Cardiac septum (tissue), 1 donor: ENCODE results near the gene RHOBTB3. TPM values are rescaled to one million over a fixed set of nuclear protein-coding genes. Genes with fewer than 3 reads are reported as not detected.
"Not testable (repeated sequence)": the region's sequence is repeated elsewhere in the genome, so short reads cannot be mapped to it uniquely, and the experiment has no call there.

ENCODE experiments used
- DNase-seq: peaks from one replicate; pipeline ENCODE4 v3.0.0-alpha.2; 2020; ENCODE audit warnings: low spot score
- intact Hi-C: fragments of 100-400 bp; cut with DNase I; formaldehyde crosslinking; loops from one replicate; pipeline ENCODE4 v1.14.0; 2022
- total RNA-seq: library from RNA; stranded (reverse); fragmentation: NEBNext Ultra II Directional; extraction: Animal tissue kit (Norgen Biotek cat#: 25700); gene quantifications from one replicate; pipeline ENCODE4 v1.2.1, GENCODE V29; 2021
- donor health status: DM: no; HTN: no; CAD: no.

The RHOBTB3 gene
- total RNA-seq, 1 donor from 2014 or later, result 79.0 TPM

GRCh38 chr5:95711501-95712346 is 19.4 kb upstream of the RHOBTB3 start:
- intact Hi-C loops, result no loop called here
- no peak for DNase-seq

DNA sequence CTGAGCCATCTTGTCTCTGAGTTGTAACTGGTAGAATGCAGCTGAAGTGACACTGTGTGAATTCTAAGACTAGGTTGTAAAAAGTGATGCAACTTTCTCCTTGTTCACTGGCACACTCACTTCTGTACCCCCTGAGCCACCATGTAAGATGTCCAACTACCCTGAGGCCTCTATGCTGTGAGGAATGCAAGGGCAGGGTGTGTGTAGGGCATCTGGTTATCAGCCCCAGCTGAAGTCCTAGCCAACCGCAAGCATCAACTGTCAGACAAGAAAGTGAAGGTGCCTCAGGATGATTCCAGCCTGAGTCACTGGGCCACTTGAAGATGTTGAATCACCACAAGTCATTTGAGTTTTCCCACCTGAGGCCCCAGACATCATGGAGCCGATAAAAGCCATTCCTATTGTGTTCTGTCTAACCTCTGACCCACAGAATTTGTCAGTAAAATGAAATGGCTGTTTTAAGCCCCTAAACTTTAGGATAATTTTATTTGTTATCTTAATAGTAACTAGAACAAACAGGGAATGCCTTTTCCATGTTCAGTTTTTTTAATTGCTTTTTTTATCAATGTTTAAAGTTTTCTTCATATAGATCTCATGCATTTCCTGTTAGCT is 18.7 kb upstream of the RHOBTB3 start:
- intact Hi-C loops, result no loop called here
- no peak for DNase-seq

- DNase-seq, intact Hi-C loops: not testable (repeated sequence)
These were observed 17.9 kb upstream of the RHOBTB3 start for GRCh38 chr5:95713246-95713645.

DNA sequence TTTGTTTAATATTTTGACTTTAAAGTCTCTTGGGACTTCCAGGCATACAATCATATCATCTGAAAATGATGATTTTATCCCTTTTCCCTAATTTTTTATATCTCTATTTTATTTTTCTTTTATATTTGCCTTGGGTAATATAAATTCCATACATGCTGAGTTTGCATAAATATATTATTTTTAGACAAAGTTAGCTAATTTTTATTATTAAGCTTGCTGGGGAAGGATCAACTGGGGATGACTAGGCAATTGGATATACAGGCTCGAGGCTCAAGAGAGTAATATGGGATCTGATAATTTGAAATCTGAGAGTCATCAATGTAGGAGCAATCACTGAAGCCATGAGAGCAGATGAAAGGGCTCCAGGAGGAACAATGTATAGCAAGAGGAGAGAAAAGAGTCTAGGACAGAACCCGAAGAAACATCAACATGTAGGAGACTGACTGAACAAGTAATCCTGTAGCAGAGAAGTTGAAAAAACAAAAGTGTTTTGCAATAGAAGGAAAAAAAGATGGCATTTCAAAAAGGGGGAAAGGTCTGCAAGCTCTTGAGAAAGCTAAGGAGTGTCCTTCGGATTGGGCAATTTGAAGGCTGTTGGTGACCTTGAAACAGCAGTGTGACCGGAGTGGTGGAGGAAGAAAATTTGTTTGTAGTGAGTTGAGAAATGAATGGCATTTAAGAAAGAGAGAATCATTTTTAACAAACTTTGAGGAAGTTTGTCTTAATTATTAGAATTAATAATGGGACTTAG is 17.0 kb upstream of the RHOBTB3 start:
- DNase-seq, result no peak
- intact Hi-C loops, result no loop called here

DNA sequence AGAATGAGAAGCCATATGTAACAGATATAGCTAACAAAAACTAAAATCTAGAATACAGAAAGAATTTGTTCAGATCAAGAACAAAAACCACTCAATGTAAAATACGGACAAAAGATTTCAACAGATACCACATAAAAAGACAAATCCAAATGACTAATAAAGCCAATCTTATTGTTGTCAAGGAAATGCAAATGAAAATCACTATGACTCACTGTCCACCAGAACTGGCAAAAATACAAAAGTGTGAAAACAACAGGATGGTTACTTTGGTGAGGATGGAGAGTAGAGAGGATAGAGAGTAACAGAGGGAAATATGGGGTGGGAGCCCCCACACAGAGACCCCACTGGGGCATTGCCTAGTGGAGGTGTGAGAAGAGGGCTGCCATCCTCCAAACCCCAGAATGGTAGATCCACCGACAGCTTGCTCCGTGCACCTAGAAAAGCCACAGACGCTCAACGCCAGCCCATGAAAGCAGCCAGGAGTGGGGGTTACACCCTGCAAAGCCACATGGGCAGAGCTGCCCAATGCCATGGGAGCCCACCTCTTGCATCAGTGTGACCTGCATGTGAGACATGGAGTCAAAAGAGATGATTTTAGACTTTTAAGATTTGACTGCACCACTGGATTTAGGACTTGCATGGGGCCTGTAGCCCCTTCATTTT is 15.2 kb upstream of the RHOBTB3 start:
- DNase-seq, result no peak
- intact Hi-C loops, result no loop called here

- intact Hi-C loops, result no loop called here
- DNase-seq, result no peak
These were observed 13.7 kb upstream of the RHOBTB3 start for GRCh38 chr5:95717439-95717838.

DNA sequence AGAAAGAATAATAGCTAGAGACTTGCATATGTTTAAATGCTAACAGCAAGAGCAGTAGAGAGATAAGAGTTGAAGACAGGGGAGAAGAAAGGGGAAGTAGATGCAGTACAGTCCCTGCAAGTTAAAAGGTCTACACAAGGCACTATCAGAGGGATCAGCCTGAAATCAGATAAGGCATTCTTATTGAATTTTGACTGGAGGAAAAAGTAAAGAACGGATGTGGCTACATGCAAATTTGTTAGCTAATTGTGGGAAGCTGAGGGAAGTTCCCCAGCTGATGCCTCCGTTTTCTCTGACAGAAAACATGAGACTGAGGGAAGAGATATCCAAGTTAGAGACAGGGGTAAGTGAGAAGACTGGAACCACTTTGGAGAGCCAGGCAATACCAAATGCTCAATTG is 12.9 kb upstream of the RHOBTB3 start:
- DNase-seq, result no peak
- intact Hi-C loops, result no loop called here

- intact Hi-C loops, result no loop called here
These were observed 12.4 kb upstream of the RHOBTB3 start for GRCh38 chr5:95718738-95719137.

DNA sequence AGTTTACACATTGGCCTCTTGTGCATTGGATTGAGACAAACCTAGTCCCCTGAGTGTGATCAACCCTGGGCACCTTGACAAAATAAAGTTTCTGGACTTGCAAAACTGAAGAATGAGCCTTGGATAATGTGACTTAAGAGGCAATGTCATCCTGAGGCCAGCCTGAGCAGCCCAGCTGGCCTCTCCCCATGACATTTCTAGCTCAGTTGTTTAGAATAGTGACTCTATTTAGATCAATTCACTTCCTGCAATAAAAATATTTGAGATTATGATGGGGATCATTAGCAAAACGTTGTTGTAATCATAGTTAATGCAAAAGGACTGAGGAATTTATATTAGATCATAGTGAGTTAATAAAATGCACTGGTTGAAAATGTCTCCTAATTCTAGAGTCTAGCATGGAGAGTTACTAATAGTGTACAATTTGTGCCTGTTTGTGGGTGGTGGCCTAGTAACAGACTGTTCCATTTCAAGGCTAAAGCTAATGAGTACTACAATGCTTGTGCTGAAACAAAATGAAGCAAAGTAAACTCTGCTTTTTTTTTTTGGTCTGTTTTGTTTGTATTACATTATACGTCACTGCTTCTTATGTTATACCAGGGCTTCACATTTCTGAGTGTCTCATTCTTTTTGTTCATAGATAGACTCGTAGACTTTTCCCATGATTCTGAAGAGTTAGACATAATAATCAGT is 10.9 kb upstream of the RHOBTB3 start:
- intact Hi-C loops, result no loop called here
- no peak for DNase-seq

More at GRCh38 chr5:95718738-95719137, 12.4 kb upstream of the RHOBTB3 start:
- no peak for DNase-seq

DNA sequence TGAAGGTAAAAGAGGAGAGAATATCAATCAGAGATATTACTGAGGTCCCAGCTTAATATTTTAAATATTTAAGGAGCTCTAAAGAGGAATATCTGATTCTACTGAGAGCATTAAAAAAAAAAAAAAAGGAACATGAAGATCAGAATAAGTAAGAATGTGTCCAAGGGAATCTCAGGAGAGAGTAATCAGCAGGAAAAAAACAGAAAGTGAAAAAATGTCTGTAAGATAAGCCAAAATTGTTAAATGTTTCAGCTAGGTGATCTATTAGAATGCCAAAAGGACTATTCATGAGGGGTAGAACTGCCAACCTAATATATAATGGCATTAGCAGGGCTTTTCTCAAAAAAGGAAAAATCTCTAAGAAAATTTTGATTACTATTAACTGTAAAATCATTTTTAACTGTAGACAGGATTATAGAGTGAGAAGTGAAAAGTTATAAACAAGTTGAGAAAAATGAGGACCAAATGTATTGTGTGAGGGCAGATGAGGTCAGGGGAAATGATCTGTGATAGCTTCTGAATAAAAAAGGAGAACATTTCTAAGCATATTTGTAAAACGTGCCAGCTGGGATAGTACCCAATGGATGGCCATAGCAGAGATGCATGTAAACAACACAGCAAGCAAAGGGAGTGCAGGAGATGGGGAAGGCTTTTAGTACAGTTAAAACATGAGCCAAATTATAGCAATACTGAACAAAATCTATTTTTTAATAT is 9.4 kb upstream of the RHOBTB3 start:
- intact Hi-C loops, result no loop called here
- no peak for DNase-seq

DNA sequence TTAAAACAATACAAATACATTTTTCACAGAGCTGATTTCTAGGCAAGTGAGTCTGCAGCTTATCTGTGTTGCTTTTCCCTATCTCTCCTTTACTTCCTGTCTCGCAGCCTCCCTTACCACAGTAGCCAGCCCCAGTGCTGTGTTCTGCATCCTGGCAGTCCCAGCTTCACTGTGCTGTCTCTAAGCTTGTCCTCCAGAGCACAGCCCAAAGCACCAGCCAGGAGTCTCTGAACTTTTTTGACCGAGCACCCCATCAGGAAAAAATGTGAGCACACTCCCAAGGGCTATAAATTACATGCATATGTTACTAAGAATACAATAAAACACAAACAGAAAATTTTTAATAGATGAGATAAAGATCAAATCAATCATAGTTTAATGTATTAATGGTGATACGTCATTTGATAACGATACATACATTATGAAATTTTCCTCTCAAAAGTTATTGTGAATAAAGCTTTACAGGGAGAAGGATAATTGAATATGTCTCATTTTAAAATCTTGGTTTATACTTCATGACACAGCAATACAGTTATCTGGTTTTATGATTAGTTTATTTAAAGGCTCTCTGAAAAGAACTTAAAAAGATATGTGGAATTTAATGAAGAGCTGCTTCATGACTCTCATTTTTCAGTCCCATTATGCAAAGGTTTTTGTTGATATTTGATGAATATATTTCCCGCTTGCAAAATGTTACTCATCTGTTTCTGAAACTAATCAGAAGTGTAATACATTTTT is 7.3 kb upstream of the RHOBTB3 start:
- DNase-seq, result no peak
- intact Hi-C loops, result no loop called here

GRCh38 chr5:95725071-95725820 is 5.9 kb upstream of the RHOBTB3 start:
- intact Hi-C loops, result no loop called here
- no peak for DNase-seq

DNA sequence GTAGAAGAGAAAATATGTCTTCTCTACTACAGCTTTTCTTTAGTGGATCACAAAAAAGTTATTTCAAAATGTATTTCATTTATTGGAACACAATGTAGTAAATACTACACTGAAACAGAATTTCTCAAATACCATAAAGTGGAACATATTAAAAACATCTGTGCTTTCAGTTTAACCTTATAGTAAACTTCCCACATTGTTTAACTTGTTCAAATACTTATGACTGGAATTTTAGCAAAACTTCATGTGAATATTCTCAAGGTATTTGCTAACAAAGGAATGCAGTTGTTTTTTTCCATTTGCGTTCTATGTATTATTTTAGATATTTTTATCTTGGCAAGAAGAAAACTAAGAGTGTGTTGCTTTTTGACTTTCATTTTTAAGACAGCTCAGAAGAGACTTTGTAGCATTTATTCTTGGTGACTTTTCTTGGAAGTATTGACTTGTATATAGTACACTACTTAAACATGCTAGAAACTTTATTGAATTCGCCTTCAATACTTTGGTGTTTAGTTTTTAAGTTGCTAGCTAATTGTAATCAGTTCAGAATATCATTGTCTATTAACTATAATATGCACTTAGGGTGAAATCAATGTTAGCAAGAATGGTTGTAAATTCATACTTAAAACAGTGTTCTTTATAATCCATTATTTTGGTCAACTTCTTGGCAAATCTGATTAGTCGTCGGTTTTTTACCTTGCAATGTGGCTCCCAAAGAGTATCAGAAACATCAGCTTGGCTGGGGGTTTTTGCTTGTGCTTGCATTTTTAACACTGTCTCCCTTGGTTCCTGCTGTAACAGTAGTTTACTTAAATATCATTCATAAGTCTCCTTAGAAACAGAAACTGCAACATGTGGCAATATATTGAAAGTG is 5.0 kb upstream of the RHOBTB3 start:
- no peak for DNase-seq
- intact Hi-C loops, result no loop called here

- no peak for DNase-seq
- intact Hi-C loops, result no loop called here
These were observed 4.0 kb upstream of the RHOBTB3 start for GRCh38 chr5:95726811-95727763.

DNA sequence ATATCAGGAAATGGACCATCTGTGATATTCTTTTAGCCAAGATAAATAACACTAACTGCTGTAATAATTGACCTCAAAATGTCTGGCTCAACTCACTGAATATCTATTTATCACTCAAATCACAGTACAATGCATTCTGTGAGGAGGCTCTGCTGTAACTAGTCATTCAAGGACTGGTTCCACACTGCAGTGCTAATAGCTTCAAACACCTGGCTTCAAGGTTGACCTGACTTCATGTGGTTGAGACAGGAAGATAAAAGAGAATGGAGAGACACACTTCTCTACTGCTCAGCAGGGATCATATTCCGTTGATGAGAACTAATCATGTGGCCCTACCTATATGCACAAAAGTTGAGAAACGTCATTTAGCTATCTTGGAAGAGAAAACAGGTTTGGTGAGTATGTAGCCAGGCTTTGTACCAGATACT is 3.4 kb upstream of the RHOBTB3 start:
- intact Hi-C loops, result no loop called here
- no peak for DNase-seq
